ENCODE measurements around the gene TMED4. TPM values are rescaled to one million over a fixed set of nuclear protein-coding genes. Genes with fewer than 3 reads are reported as not detected.
"Not testable (repeated sequence)": the region's sequence is repeated elsewhere in the genome, so short reads cannot be mapped to it uniquely, and the experiment has no call there.

TMED4 gene
- polyA plus RNA-seq, 1 of the 3 experiments (the other 2 are of a cell fraction): 145 TPM

DNA sequence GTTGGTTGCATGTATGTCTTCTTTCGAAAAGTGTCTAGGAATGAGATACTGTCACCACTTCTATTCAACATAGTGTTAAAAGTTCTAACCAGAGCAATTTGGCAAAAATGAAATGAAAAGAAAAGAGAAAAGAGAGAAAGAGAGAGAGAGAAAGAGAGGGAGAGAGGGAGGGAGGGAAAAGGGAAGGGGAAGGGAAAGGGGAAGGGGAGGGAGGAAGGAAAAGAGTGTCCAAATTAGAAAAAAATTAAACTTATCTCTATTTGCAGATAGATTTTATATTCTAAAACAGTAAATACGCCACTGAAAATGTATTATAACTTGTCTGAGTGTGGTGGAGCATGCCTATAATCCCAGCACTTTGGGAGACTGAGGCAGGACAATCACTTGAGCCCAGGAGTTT, 24.5 kb downstream of the TMED4 start:
- Histone ChIP-seq H3K9me3 (no peaks in the 10 kb centered on the region), H3K4me1 (ENCODE audit: control insufficient read depth in 1 of 2, insufficient read depth in 2 of 2, low read depth in 1 of 2, low read length in 1 of 2) (peaks cover 4 to 5% of the 10 kb centered on the region in 2 experiments; a peak in 2 of 4 replicates), H3K36me3 (replicated peaks in 1 of 2; ENCODE audit: control insufficient read depth in 1 of 2, insufficient read depth in 2 of 2, low read length in 1 of 2) (no peaks in the 10 kb centered on the region), H3K4me2 (no peak overlapping the region), H3K27me3 (ENCODE audit: insufficient read depth) (peaks cover 6% of the 10 kb centered on the region; the same call in 1 of the 2 replicates), H2AFZ (ENCODE audit: low read depth) (no peak overlapping the region), H4K20me1 (ENCODE audit: insufficient read depth) (no peaks in the 10 kb centered on the region), H3K27ac (ENCODE audit: low read depth in 2 of 2, low read length in 1 of 2) (no peak overlapping the region), H3F3A (replicated peaks; ENCODE audit: insufficient read depth) (peaks cover 2% of the 10 kb centered on the region), H3K4me3 (ENCODE audit: low read depth in 2 of 2, low read length in 1 of 2) (no peak overlapping the region), H3K79me2 (ENCODE audit: insufficient read depth) (no peaks in the 10 kb centered on the region), H3K9ac (no peak overlapping the region), H3K9me2 (no peaks in the 10 kb centered on the region)
- ChIA-PET POLR2A (no interaction called here), CTCF (interaction anchor here (2.1 kb wide), 1 partner anchor 8 kb away, joined by 11 read pairs; no protein-coding TSS in a partner anchor)
- 63% methylated on average over 2 of the region's 2 CpGs for WGBS (ENCODE audit: low lambda C conversion rate)
- DNase-seq: no peak
- no peak for TF ChIP-seq FOSL2 (IDR thresholded peaks at IDR 0.05; ENCODE audit: borderline replicate concordance, low read depth)
- TF ChIP-seq, protein P1, sequence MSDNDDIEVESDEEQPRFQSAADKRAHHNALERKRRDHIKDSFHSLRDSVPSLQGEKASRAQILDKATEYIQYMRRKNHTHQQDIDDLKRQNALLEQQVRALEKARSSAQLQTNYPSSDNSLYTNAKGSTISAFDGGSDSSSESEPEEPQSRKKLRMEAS (IDR thresholded peaks at IDR 0.05; ENCODE audit: low read depth): no peak
- TF ChIP-seq, protein P2, sequence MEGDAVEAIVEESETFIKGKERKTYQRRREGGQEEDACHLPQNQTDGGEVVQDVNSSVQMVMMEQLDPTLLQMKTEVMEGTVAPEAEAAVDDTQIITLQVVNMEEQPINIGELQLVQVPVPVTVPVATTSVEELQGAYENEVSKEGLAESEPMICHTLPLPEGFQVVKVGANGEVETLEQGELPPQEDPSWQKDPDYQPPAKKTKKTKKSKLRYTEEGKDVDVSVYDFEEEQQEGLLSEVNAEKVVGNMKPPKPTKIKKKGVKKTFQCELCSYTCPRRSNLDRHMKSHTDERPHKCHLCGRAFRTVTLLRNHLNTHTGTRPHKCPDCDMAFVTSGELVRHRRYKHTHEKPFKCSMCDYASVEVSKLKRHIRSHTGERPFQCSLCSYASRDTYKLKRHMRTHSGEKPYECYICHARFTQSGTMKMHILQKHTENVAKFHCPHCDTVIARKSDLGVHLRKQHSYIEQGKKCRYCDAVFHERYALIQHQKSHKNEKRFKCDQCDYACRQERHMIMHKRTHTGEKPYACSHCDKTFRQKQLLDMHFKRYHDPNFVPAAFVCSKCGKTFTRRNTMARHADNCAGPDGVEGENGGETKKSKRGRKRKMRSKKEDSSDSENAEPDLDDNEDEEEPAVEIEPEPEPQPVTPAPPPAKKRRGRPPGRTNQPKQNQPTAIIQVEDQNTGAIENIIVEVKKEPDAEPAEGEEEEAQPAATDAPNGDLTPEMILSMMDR (IDR thresholded peaks at IDR 0.05): no peak

DNA sequence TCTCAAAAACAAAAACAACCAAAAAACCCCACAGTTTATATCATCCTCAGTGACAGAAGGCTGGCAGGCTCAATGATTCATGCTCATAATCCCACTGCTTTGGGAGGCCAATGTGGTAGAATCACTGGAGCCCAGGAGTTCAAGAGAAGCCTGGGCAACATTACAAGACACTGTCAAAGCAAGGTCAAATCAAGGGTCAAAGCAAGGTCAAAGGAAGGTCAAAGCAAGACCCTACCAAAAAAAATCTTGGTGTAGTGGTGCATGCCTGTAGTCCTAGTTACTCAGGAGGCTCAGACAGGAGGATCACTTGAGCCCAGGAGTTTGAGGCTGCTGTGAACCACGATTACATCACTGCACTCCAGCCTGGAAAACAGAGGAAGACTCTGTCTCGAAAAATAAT, 26.7 kb downstream of the TMED4 start:
- Histone ChIP-seq H3K4me3 (ENCODE audit: low read depth in 2 of 2, low read length in 1 of 2) (no peak overlapping the region), H3F3A (replicated peaks; ENCODE audit: insufficient read depth) (no peaks in the 10 kb centered on the region), H3K9ac (no peak overlapping the region), H2AFZ (ENCODE audit: low read depth) (no peak overlapping the region), H3K9me3 (no peaks in the 10 kb centered on the region), H3K27ac (ENCODE audit: low read depth in 2 of 2, low read length in 1 of 2) (no peak overlapping the region), H3K36me3 (replicated peaks in 1 of 2; ENCODE audit: control insufficient read depth in 1 of 2, insufficient read depth in 2 of 2, low read length in 1 of 2) (no peaks in the 10 kb centered on the region), H4K20me1 (ENCODE audit: insufficient read depth) (no peaks in the 10 kb centered on the region), H3K27me3 (ENCODE audit: insufficient read depth) (peaks cover 6% of the 10 kb centered on the region; the same call in 1 of the 2 replicates), H3K9me2 (no peaks in the 10 kb centered on the region), H3K4me1 (ENCODE audit: control insufficient read depth in 1 of 2, insufficient read depth in 2 of 2, low read depth in 1 of 2, low read length in 1 of 2) (no peaks in the 10 kb centered on the region; a peak in 1 of 4 replicates), H3K4me2 (no peak overlapping the region), H3K79me2 (ENCODE audit: insufficient read depth) (no peaks in the 10 kb centered on the region)
- WGBS (ENCODE audit: low lambda C conversion rate): 60% methylated on average over 2 of the region's 2 CpGs
- no peak for DNase-seq
- TF ChIP-seq, protein P2 (IDR thresholded peaks at IDR 0.05): no peak
- TF ChIP-seq MXI1 (IDR thresholded peaks at IDR 0.05; ENCODE audit: low read depth, low read length): no peak
- ChIA-PET CTCF (interaction anchor here (1.0 to 2.1 kb wide), 2 partner anchors 9 to 10 kb away, joined by 3 to 11 read pairs; no protein-coding TSS in a partner anchor), POLR2A (no interaction called here)

DNA sequence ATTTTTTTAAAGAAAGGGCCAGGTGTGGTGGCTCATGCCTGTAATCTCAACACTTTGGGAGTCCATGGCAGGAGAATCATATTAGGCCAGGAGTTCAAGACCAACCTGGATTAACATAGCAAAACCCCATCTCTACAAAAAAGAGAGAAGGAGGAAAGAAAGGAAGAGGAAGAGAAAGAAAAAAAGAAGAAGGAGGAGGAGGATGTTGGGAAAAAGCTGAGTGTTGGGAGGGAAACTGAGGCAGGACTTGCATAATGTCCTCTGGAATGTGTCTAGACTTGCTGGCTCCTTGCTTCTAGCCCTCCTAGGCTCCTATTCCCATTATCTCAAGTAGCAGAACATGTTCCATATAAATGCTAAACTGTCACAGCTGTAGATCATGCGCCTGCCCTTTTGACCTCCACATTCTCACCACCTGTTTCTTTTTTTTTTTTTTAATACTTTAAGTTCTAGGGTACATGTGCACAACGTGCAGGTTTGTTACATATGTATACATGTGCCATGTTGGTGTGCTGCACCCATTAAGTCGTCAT, 29.5 kb downstream of the TMED4 start:
- H3K79me2 ChIP-seq (ENCODE audit: insufficient read depth); POLR2A ChIA-PET; H4K20me1 ChIP-seq (ENCODE audit: insufficient read depth); H3K4me2 ChIP-seq; H3K36me3 ChIP-seq (replicated peaks in 1 of 2; ENCODE audit: control insufficient read depth in 1 of 2, insufficient read depth in 2 of 2, low read length in 1 of 2); DNase-seq; H3K9me3 ChIP-seq; H3K9ac ChIP-seq; H3F3A ChIP-seq (replicated peaks; ENCODE audit: insufficient read depth); H3K9me2 ChIP-seq; H3K4me1 ChIP-seq (ENCODE audit: control insufficient read depth in 1 of 2, insufficient read depth in 2 of 2, low read depth in 1 of 2, low read length in 1 of 2); H3K4me3 ChIP-seq (ENCODE audit: low read depth in 2 of 2, low read length in 1 of 2); H2AFZ ChIP-seq (ENCODE audit: low read depth); H3K27ac ChIP-seq (ENCODE audit: low read depth in 2 of 2, low read length in 1 of 2): not testable (repeated sequence)
- 43% methylated on average over 3 of the region's 3 CpGs for WGBS (ENCODE audit: low lambda C conversion rate)
- H3K27me3 ChIP-seq (ENCODE audit: insufficient read depth): peaks cover 14% of the 10 kb centered on the region; the same call in 1 of the 2 replicates
- CTCF ChIA-PET: interaction anchor here (1.3 to 2.4 kb wide), 2 partner anchors 8 to 13 kb away, joined by 3 to 15 read pairs; no protein-coding TSS in a partner anchor

Data from SK-N-SH (cell line).